CD4-positive, alpha-beta T cell (primary cell): ENCODE results near the gene CACUL1. TPM values are rescaled to one million over a fixed set of nuclear protein-coding genes. Genes with fewer than 3 reads are reported as not detected.

Experiments
- ATAC-seq: fragments of 200-7000 bp; cut with Tn5 transposase; one replicate; pipeline ENCODE4 v1.10.0; 2022; ENCODE audit warnings: mild to moderate bottlenecking; ENCODE audit not compliant: poor library complexity
- CTCF ChIA-PET: fragments of 350-600 bp; sonication (Branson Sonifier 250); formaldehyde crosslinking; loops from one replicate; lab custom pipeline; 2021; ENCODE audit warnings: antibody characterized with exemption, inconsistent platforms; lab: Charles Lee
- POLR2A ChIA-PET: fragments of 350-600 bp; sonication (Branson Sonifier 250); formaldehyde crosslinking; loops from one replicate; lab custom pipeline; 2021; ENCODE audit warnings: antibody characterized with exemption, inconsistent platforms; lab: Charles Lee
- DNase-seq, 14 experiments: peaks; one replicate each; pipeline ENCODE4 v3.0.0-alpha.2; 2013 to 2020; ENCODE audit warnings: mixed read lengths in 2 of 14
- H3K27ac ChIP-seq, 2 donors: one replicate each; pipeline versions ENCODE4 v1.5.1 to v1.7.0; 2013; ENCODE audit warnings: low read length in 2 of 2, low read depth in 1 of 2, mild to moderate bottlenecking in 1 of 2
- H3K27me3 ChIP-seq, 2 experiments: 1 replicate in 1 of 2; 2 replicates in 1 of 2; pipeline versions ENCODE4 v1.6.1 to v1.7.0; 2013; ENCODE audit warnings: low read length in 2 of 2, control low read depth in 1 of 2, mild to moderate bottlenecking in 1 of 2, moderate library complexity in 1 of 2; ENCODE audit not compliant: insufficient read depth in 2 of 2, control insufficient read depth in 1 of 2
- H3K36me3 ChIP-seq: one replicate; pipeline ENCODE4 v1.6.1; 2013; ENCODE audit warnings: low read length, control low read depth; ENCODE audit not compliant: insufficient read depth
- H3K4me1 ChIP-seq: one replicate; pipeline ENCODE4 v1.6.1; 2013; ENCODE audit warnings: low read length, control low read depth; ENCODE audit not compliant: insufficient read depth
- H3K4me3 ChIP-seq: one replicate; pipeline ENCODE4 v1.5.1; 2013; ENCODE audit warnings: mild to moderate bottlenecking, low read length, moderate library complexity
- H3K9me3 ChIP-seq, 2 experiments: 1 replicate in 1 of 2; 2 replicates in 1 of 2; pipeline versions ENCODE4 v1.6.1 to v1.7.0; 2013; ENCODE audit warnings: low read length in 2 of 2, mild to moderate bottlenecking in 2 of 2, control low read depth in 1 of 2, moderate library complexity in 1 of 2; ENCODE audit not compliant: control insufficient read depth in 1 of 2, insufficient read depth in 1 of 2
- H3K27ac Mint-ChIP-seq: one replicate; pipeline ENCODE4 v1.8.0; 2020; ENCODE audit warnings: mixed read lengths
- H3K27me3 Mint-ChIP-seq: one replicate; pipeline ENCODE4 v1.8.0; 2021; ENCODE audit warnings: mixed read lengths
- H3K36me3 Mint-ChIP-seq: one replicate; pipeline ENCODE4 v1.8.0; 2021; ENCODE audit warnings: low read depth, mixed read lengths
- H3K4me1 Mint-ChIP-seq: one replicate; pipeline ENCODE4 v1.8.0; 2021; ENCODE audit warnings: low read depth, mixed read lengths
- H3K4me3 Mint-ChIP-seq: one replicate; pipeline ENCODE4 v1.8.0; 2020; ENCODE audit warnings: mild to moderate bottlenecking, mixed read lengths
- H3K9me3 Mint-ChIP-seq: one replicate; pipeline ENCODE4 v1.8.0; 2020; ENCODE audit warnings: mixed read lengths
- CTCF ChIP-seq: fragments of 200-600 bp; IDR thresholded peaks from one replicate; pipeline ENCODE4 v1.8.0; 2022; ENCODE audit warnings: antibody characterized with exemption, mild to moderate bottlenecking
- intact Hi-C, 2 experiments: fragments of 100-400 bp; cut with DNase I in 1 of 2; cut with micrococcal nuclease in 1 of 2; formaldehyde crosslinking; loops; one replicate each; pipeline versions ENCODE4 v1.15.1 to v1.9.0; 2023 to 2025; cut with DNase I, micrococcal nuclease
- total RNA-seq, 174 experiments: library from RNA in 2 of 174; stranded (reverse) in 2 of 174; gene quantifications; one replicate each; pipeline ENCODE4 v1.2.3 and lab custom pipeline; 2021 to 2026

CACUL1 gene
- total RNA-seq, 2 experiments from 2014 or later, result 36.7 to 37.4 TPM

DNA sequence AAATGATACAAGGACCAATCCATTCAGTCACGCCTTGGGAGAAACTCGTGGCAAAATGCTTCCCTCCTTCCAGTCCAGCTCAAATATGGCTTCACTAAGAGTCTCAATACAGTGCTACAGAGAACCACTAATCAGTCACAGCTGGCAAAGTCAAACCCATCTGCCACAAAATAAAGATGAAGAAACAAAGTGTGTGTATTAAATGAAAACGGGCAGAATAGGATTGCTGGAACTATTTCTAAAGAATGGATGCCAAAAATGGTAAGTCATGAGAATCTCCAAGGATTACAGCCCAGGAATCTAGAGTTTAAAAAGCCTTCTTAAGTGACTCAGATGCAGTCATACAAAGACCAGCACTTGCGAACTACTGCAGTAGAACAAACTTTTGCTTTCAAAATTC, 61.9 kb downstream of the CACUL1 start:
- H3K4me3 Mint-ChIP-seq, result no peak overlapping the region
- H3K36me3 Mint-ChIP-seq, result peaks cover 65% of the 10 kb centered on the region
- H3K9me3 ChIP-seq, result no peaks in the 10 kb centered on the region
- intact Hi-C loops, result no loop called here
- TF ChIP-seq CTCF, result no peak
- H3K27ac ChIP-seq, result no peak overlapping the region
- DNase-seq, result no peak
- H3K4me1 Mint-ChIP-seq, result peaks cover 59% of the 10 kb centered on the region
- POLR2A ChIA-PET, result no interaction called here
- no peaks in the 10 kb centered on the region for H3K27me3 ChIP-seq
- no peaks in the 10 kb centered on the region for H3K9me3 Mint-ChIP-seq
- no peak overlapping the region for H3K27ac Mint-ChIP-seq
- H3K4me1 ChIP-seq, result peaks cover under 1% of the 10 kb centered on the region
- no peak overlapping the region for H3K4me3 ChIP-seq
- H3K27me3 Mint-ChIP-seq, result no peaks in the 10 kb centered on the region
- ATAC-seq, result no peak
- H3K36me3 ChIP-seq, result peaks cover 9% of the 10 kb centered on the region
- CTCF ChIA-PET, result interaction anchor here (1.1 kb wide), 1 partner anchor 27 kb away, joined by 4 read pairs; no protein-coding TSS in a partner anchor

DNA sequence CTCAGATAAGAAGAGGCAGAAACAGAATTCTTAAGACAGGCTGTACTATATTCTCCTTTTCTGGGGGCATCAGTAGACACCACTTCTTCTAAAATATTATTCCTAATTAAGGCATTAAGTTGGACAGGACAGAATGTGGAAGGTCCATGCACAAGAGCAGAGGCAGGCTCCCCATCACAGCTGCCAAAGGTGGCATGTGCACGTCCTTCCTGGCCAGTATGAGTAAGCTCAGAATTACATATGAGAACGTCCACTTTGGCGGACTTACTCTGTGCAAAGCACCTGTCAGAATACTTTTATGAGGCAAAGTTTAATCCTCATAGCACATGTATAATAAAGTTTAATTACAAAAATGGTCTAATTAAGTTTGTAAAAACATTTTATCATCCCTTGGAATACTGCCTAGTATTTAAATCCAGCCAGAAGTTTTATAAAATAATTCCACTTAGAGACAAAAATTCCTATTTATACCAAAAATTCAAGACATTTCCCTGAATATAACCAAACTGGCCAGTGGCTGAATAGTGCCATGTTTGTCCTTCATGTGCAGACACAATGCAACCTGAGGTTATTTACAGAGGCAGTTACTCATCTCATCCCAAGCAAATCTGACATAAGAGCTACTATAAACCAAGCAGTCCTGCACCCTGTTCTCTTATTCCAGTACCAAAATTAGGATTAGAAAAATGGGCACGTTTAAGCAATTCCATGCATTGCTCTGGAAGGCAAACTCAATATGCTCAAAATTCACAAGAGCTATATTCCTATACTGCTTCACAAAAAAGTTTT, 65.5 kb downstream of the CACUL1 start:
- Mint-ChIP-seq H3K27me3 (no peaks in the 10 kb centered on the region), H3K9me3 (no peaks in the 10 kb centered on the region), H3K36me3 (peaks cover 87% of the 10 kb centered on the region), H3K4me3 (no peak overlapping the region), H3K27ac (no peak overlapping the region), H3K4me1 (peaks cover 37% of the 10 kb centered on the region)
- Histone ChIP-seq H3K36me3 (peaks cover 40% of the 10 kb centered on the region), H3K27ac (no peak overlapping the region), H3K27me3 (no peaks in the 10 kb centered on the region), H3K4me3 (no peak overlapping the region), H3K4me1 (no peaks in the 10 kb centered on the region), H3K9me3 (no peaks in the 10 kb centered on the region)
- POLR2A ChIA-PET, result interaction anchor here (1.1 kb wide), 1 partner anchor 15 kb away, joined by 3 read pairs; no protein-coding TSS in a partner anchor
- intact Hi-C loops, result loop anchor here in 1 of 2 experiments (1.0 kb wide), 1 partner anchor 9 kb away; no protein-coding TSS in a partner anchor
- no peak for TF ChIP-seq CTCF
- CTCF ChIA-PET, result interaction anchor here (1.4 kb wide), 1 partner anchor 95 kb away, joined by 3 read pairs; no protein-coding TSS in a partner anchor
- no peak for DNase-seq
- ATAC-seq, result no peak

DNA sequence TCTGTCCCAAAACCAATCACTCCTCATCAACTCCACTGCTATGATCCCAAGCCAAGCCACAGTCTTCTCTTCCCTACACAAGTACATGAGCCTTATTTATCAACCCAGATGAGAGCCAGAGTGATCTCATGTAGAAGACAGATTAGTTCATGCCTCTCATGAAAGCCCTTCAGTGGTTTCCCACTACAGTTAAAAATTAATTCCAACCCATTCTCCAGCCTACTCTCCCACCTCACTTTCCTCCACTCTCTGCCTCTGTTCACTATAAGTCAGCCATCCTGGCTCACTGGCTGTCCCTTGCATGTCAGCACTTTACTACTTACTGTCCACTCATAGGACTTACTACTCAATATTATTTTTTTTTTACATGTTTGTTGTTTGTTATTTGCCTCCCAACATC, 67.3 kb downstream of the CACUL1 start:
- no peaks in the 10 kb centered on the region for H3K9me3 Mint-ChIP-seq
- TF ChIP-seq CTCF, result no peak
- peaks cover 19% of the 10 kb centered on the region for H3K4me1 Mint-ChIP-seq
- H3K4me3 Mint-ChIP-seq, result no peak overlapping the region
- no peaks in the 10 kb centered on the region for H3K27me3 Mint-ChIP-seq
- H3K36me3 Mint-ChIP-seq, result peaks cover 90% of the 10 kb centered on the region
- no peak for ATAC-seq
- no peak for DNase-seq
- POLR2A ChIA-PET, result no interaction called here
- H3K36me3 ChIP-seq, result peaks cover 47% of the 10 kb centered on the region
- no peak overlapping the region for H3K27ac Mint-ChIP-seq
- no peaks in the 10 kb centered on the region for H3K4me1 ChIP-seq
- H3K9me3 ChIP-seq, result no peaks in the 10 kb centered on the region
- no peak overlapping the region for H3K4me3 ChIP-seq
- no peaks in the 10 kb centered on the region for H3K27me3 ChIP-seq
- CTCF ChIA-PET, result no interaction called here
- no peak overlapping the region for H3K27ac ChIP-seq
- intact Hi-C loops, result loop anchor here in 1 of 2 experiments (2.0 kb wide), 1 partner anchor 17 kb away; no protein-coding TSS in a partner anchor
